Measurements from ENCODE around the gene CD226.

GRCh38 chr18:69957747-69958146, 10.1 kb upstream of the CD226 start:
- TF ChIP-seq CTCF (IDR thresholded peaks at IDR 0.05), result no peak
- no peak for TF ChIP-seq ZFX (IDR thresholded peaks at IDR 0.05; ENCODE audit: borderline replicate concordance)

All from 22Rv1 (cell line).